UCSD-AML1 (cell line): ENCODE measurements around the gene FA2H.
"Not testable (repeated sequence)": the region's sequence is repeated elsewhere in the genome, so short reads cannot be mapped to it uniquely, and the experiment has no call there.

Source experiments
- DNase-seq: peaks from one replicate; lab custom pipeline; 2025; ENCODE audit not compliant: unreplicated experiment; lab: John Stamatoyannopoulos, UW

The FA2H gene

DNA sequence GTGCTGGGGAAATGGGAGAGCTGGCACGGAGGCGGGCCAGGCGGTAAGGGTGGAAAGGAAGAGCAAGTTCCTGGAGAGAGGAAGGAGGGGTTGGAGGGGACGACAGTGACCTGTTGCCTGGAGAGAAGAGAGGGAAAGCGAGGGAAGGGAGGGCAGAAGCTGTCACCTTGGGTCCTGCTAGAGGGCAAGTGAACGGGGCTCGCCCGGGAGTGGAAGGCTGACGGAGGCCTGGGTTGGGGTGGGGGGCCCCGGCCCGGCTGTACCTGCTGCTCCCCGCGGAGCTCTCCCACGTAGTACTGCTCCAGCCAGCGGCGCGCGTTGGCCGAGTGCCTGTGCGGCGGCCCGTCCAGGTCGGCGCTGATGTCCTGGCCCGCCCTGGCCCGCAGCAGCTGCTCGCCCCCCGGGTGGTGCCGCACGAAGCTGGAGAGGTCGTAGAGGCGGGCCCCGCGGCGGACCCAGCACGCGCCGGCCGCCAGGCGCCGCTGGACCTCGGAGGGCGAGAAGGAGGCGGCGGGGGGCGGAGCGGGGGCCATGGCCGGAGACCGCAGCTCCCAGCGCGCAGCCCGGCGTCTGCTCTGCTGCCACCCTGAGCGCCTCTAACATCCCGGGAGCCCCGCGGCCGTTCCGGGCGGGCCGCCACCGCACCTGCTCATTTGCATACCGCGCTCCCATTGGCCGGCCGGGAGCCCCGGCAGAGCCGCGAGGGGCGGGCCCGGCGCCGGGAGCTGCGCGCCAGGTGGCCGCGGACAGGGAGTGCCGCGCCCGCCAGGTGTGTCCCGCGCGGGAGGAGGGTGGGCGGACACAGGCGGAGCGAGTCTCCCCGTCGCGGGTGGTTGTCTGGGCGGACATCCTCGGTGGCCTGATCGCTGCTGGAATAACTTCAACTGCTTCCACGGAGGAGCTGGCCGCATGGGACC is at the start of gene FA2H:
FA2H (minus strand) TSS at position 598 of the 917 bp plus-strand sequence; CDS start at position 533, 65 bp downstream.
- DNase-seq, result peak; percentile 63

DNA sequence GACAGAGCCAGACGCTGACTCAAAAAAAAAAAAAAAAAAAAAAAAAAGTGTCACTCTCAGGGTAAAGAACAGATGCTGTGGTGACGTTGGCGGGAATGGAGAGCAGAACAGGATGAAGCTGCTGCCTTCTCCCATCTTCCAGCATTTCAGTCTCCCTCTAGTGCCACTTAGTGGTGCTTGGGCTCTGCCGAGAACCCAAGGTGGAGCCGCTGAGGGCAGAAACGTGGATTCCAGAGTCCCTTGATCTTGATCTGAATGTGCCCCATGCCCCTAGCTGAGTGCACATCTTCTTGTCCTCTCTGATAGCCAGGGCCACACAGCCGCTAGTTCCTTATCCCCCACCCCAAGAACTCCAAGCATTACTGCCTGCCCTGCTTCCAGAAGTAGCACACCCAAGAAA is 43.2 kb upstream of the FA2H start:
- DNase-seq, result no peak

DNA sequence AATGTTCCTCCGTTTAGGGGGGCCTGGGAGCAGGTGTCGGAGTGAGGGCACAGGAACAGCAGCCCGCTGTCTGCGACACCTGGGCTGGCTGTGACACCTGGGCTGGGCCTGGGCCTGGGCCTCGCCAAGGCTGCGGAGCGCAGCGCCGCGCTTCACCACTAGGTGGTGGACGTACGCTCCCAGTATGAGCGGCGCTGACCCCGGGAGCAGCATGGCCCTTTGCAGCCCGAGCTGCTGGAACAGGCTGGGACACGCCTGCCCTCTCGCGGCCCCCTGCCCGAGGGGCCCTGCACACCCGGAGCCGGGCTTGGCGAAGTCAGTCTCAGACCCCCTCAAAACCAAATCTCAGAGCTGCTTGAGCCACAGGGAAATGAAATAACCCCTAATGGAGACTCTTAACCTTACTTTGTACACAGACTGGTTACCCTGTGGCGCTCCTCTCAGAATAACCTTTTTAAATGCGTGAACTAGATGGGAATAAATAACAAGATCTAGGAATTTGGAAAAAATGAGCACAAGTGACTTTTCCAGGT is 38.6 kb upstream of the FA2H start:
- peak; percentile 83 for DNase-seq

GRCh38 chr16:74811911-74812310 is 37.3 kb upstream of the FA2H start:
- no peak for DNase-seq

GRCh38 chr16:74811216-74811615 is 36.6 kb upstream of the FA2H start:
- not testable (repeated sequence) for DNase-seq

- DNase-seq, result no peak
These were observed 32.5 kb upstream of the FA2H start for GRCh38 chr16:74807052-74807646.

DNA sequence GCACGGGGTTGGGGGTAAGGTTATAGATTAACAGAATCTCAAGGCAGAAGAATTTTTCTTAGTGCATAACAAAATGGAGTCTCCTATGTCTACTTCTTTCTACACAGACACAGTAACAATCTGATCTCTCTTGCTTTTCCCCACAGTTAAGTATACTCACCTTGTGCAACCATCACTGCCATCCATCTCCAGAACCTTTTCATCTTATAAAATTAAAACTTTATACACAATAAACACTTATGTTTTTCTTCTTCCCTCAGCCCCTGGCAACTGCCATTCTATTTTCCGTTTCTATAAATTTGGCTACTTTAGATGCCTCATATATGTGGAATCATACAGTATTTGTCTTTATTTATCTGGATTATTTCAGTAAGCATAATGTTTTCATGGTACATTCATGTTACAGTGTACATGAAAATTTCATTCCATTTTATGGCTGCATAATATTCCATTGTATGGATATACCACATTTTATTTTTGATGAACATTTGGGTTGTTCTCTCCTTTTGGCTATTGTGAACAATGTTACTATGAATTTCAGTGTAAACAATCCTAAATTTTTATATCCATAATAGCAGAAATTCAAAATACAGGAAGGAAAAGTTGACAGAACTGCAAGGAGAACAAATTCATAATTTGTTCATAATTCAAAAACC is 25.7 kb upstream of the FA2H start:
- no peak for DNase-seq

DNA sequence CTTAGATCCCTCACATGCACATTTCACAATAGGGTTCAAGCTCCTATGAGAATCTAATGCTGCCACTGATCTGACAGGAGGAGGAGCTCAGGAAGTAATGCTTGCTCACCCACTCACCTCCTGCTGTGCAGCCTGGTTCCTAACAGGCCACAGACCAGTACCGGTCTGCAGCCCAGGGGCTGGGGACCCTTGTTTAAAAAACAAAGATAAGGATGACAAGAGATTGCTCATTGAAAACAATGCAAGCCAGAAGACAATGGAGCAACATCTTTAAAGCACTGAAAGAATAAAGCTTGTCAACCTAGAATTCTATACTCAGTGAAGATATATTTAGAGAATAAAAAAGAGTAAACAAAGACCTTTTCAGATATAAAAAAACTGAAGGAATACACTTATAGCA is 22.8 kb upstream of the FA2H start:
- no peak for DNase-seq

- no peak for DNase-seq
These were observed 20.5 kb upstream of the FA2H start for GRCh38 chr16:74795104-74795503.

- no peak for DNase-seq
These were observed 20.0 kb upstream of the FA2H start for GRCh38 chr16:74794668-74795067.

GRCh38 chr16:74793571-74793970 is 19.0 kb upstream of the FA2H start:
- DNase-seq, result no peak

GRCh38 chr16:74792225-74792624 is 17.6 kb upstream of the FA2H start:
- DNase-seq, result no peak

DNA sequence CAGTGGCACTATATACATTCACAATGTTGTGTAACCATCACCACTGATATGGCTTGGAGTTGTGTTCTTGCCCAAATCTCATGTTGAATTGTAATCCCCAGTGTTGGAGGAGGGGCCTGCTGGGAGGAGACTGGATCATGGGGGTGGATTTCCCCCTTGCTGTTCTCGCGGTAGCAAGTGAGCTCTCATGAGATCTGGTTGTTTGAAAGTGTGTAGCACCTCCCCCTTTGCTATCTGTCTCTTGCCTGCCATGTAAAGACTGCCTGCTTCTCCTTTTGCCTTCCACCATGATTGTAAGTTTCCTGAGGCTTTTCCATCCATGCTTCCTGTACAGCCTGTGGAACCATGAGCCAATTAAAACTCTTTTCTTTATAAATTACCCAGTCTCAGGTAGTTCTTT is 17.1 kb upstream of the FA2H start:
- not testable (repeated sequence) for DNase-seq

GRCh38 chr16:74788108-74788507 is 13.5 kb upstream of the FA2H start:
- DNase-seq, result no peak

DNA sequence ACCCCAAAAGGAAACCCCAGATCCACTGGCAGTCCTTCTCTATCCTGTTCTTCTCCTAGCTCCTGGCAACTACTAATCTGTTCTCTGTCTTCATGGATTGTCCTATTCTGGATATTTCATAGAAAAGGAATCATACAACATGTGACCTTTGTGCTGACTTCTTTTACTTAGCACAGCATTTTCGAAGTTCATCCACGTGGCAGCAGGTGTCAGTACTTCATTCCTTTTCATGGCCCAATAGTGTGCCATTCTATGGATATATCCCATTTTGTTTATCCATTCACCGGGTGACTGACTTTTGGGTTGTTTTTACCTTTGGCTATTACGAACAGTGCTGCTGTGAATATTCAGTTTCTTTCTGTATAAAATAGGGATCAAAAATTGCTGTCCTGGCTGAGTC is 10.4 kb upstream of the FA2H start:
- DNase-seq, result no peak

- no peak for DNase-seq
These were observed 4.0 kb upstream of the FA2H start for GRCh38 chr16:74778646-74779045.

DNA sequence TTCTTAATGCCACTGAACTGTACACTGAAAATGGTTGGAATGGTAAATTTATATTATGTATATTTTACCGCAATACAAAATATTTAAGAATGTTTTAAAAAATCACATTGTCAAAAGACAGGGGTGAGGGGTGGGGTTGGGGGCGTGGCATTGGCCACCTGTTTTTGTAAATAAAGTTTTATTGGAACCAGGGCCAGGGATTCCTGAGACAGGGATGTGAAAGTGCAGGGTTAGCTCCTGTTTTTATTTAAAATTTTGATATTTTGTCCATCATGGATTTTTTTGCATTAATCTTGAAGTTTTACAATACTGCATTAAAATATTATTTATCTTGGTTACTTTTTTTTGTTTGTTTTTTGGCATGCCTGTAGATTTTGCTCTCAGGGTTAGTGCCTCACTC is 2.3 kb upstream of the FA2H start:
- no peak for DNase-seq

DNA sequence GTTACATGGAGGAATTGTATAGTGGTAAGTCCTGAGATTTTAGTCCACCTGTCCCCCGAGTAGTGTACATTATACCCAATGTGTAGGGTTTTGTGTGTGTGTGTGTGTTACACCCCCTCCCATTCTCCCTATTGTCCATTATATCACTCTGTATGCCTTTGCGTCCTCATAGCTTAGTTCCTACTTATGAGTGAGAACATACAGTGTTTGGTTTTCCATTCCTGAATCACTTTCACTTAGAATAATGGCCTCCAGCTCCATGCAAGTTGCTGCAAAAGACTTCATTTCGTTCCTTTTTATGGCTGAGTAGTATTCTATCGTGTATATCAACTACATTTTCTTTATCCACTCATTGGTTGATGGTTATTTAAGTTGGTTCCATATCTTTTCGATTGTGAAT is 635 bp upstream of the FA2H start:
- DNase-seq, result no peak

DNA sequence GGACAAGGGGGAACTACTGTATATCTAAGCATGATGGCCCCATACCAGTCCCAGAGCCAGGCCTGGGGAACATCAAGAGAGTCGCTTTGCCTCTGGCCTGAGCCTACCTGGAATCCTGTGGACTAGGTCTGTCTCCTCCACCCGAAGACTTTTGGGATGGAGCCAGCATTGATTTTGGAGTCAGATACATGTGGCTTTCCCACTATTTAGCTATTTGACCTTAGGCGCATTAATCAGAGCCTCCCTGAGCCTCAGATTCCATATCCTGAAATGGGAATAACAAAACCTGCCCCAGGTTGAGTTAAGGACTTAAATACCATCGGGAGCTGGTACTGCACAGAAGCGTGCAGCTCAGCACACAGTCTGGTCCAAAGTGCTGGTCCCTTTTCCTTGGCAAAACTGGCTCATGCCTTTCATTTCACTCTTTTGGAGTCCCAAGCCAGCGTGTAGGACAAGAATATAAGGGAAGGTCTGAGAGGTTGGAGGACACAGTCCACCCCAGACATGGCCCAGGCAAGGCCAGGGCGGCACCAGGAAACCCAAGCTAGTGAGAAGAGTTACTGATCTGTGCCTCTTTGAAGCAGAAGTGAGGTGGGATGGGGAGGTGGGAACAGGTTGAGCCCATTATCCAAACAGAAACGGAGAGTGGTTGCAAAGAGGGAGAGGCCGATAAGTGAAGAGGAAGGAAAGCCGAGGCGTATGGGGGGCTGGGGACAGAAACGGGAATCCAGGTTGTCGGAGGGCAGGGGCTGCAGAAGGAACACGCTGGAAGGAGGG is 986 bp downstream of the FA2H start:
- DNase-seq, result no peak

DNA sequence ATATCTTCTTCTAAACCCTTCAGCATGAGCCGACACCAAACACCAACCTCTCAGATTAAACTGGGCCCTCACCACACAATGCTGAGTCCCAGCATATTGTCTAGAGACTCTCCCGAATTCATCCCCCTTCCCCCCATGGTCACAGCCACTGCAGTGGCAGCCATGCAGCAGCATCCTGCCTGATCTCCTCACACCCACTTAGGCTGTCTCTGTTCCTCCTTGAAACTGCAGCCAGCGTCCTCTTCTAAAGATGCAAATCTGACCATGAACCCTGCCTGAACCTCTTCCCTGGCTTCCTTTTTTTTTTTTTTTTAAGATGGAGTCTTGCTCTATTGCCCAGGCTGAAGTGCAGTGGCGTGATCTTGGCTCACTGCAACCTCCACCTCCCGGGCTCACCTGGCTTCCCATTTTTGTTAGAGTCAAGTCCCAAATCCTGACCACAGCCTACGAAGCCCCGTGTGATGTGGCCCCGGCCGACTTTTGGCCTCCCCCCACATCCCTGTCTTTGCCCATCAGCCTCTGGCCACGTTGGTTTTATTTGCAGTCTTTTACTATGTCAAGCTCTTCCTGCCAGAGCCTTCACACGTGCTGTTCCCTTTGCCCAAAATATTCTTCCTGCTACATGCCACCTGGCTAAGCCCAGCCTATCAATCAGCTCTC is 2.8 kb downstream of the FA2H start:
- no peak for DNase-seq
